HG02642 (cell line): ENCODE results near the gene ETFB.

Experiments
- ATAC-seq: cut with Tn5 transposase; IDR thresholded peaks from one replicate; pipeline ENCODE4 v1.9.1; 2021; ENCODE audit warnings: mild to moderate bottlenecking; ENCODE audit not compliant: unreplicated experiment, poor library complexity

Gene ETFB

DNA sequence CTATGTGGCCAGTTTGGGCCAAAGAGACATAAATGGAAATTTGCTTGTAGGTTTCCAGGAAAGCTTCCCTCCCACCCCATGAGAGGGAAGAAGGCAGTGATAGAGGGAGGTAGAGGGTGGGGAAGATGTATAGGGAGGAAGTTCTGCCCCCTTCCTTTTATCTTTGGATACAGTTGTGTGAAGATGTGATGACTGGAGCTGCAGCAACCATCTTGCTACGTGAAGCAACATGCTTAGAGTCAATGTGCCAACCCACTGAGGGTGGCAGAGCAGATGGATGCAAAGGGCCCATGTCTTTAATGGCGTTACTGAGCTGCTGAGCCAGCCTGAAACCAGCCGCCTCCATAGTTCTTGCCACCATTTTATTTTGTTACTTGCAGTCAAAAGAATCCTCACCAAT is 35.0 kb downstream of the ETFB start:
- ATAC-seq: no peak

DNA sequence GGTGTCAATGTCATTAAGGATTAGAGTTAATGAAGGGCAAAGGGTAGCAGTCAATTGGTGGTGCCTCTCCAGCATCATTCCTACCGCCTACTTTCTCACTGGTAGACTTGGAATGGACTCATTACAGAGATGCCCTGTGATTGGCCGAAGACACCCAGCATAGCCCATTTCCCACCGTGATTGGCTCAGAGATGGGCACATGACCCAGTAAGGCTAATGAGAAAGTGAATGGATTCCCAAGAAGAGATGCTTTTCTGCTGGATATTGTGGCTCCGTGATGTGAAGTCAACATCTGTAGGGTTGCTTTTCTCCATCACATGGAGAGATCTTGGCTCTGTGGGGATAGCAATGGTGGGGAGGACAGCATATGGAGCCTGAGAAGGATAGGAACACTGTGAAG is 35.8 kb downstream of the ETFB start:
- no peak for ATAC-seq

DNA sequence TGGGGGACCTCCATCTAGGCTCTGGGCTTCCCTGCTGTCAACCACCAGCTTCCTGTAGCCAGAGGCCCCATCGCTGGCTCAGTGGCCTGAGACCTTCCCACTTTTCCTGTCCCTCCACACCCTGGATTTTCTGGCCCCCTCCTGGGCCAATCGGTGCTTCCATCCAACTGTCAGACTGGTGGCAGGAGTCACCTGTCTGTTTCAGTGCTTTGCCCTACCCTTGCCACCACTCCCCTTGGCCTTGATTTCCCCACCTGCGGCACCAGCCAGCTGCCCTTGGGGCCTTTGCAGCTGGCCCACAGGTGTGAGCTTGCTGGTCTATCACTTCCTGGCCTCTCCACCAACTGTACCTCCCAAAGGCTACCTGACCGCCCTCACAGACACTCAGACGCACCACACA is 36.8 kb downstream of the ETFB start:
- no peak for ATAC-seq

DNA sequence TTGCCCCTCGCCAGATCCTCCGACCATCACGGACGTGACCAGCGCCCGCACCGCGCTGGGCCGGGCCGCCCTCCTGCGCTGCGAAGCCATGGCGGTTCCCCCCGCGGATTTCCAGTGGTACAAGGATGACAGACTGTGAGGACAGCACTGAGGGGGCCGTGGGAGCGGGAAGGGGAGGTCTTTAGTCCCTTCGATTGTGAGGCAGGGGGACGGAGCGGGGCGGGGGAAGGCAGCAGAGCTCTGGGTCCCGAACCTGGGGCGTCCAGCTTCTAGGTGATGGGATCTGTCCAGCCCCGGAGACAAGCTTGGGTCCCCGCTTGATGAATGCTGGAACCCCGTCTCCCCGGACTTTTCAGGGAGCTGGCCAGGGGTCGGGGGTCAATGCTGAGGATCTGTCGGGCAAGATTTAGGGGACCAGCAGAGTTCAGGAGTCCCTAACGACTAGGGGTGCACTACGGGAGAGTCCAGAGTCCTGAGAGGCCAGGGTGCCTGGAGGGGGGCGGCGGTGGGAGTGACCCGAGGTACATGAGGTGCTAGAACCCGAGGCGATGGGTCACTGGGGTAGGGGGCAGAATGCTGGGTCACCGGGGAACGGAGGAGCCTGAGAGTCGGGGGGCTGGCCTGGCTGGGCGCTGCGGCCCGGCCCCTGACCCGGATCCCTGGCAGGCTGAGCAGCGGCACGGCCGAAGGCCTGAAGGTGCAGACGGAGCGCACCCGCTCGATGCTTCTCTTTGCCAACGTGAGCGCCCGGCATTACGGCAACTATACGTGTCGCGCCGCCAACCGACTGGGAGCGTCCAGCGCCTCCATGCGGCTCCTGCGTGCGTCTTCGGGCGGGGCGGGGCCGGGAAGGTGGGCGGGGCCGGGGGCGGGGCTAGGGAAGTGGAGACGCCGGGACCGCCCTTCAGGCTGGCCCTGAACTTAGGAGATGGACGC is 38.9 kb downstream of the ETFB start:
- no peak for ATAC-seq

DNA sequence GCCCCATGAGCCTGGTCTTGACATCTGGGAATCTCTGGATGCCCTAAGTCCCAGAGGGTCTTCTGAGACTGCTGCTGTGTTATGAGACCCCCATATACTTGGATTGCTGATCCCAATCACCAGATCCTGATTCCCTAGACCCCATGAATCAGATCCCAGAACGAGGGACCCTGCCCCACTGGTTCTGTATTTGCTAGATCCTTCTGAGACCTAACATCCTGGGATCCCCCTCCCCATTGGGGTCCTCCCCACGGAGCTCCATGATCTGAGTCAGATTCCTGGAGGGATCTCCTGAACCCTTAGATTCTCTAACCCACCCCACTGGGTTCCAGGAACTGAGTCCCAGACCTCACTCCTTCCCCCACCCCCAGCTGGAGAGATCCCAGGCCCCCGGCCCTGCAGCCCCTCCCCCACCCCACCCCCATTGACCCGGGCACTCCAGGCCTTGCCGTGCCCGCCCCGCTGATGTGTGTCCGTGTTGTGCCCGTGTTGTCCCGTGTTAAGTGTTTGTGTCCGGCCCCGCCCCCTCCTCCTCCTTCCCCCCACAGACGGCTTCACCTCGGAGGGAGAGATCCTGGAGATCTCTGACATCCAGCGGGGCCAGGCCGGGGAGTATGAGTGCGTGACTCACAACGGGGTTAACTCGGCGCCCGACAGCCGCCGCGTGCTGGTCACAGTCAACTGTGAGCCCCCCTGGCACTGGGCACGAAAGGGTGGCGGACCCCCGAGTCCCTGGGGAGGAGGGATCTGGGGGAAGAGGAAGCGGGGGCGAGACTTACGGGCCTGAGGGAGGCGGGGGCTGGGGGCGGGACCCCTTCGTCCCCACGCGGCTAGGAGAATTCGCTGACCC is 39.7 kb downstream of the ETFB start:
- no peak for ATAC-seq

DNA sequence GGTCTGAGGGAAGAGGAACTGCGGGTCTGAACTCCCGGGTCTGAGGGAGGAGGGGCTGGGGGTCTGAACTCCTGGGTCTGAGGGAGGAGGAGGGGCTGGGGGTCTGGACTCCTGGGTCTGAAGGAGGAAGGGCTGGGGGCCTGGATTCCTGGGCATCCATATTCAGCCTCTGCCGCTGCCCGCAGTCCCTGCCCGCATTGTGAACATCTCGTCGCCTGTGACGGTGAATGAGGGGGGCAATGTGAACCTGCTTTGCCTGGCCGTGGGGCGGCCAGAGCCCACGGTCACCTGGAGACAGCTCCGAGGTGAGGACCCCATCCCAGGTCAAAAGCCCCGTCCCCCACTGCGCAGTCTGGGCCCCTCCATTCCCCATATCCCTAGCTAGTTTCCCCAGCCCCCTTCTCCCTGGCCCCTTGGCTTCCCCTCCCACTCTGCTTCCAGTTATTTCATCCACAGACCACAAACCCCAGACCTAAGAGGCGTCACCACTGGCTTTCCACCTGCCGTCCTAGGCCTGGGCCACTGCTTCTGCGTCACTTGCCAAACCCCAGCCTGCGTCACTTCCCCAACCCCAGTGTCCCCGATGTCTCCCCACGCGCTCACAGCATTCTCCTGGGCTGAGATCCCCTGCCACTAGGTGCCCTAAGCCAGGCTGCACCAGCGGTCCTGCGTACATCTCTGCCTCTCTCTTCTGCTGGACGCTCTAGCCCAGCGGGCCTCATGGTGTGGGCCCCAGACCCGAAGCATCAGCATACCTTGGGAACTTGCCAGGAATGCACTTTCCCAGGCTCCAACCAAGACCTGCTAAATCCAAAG is 40.8 kb downstream of the ETFB start:
- no peak for ATAC-seq

DNA sequence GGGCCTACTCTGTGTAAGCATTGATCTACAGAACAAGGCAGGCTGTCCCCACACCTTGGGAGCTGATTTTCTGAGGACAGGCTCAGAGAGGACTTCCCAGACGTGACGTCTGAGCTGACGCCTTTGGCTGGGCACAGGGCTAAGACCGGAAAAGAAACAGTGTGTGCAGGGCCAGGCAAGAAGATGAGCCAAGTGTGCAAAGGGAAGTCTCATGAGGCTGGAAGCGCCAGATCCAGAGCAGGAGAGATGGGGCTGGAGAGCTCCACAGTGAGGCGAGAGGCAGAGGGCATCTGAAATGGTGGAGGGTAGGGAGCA is 42.1 kb downstream of the ETFB start:
- ATAC-seq: no peak

DNA sequence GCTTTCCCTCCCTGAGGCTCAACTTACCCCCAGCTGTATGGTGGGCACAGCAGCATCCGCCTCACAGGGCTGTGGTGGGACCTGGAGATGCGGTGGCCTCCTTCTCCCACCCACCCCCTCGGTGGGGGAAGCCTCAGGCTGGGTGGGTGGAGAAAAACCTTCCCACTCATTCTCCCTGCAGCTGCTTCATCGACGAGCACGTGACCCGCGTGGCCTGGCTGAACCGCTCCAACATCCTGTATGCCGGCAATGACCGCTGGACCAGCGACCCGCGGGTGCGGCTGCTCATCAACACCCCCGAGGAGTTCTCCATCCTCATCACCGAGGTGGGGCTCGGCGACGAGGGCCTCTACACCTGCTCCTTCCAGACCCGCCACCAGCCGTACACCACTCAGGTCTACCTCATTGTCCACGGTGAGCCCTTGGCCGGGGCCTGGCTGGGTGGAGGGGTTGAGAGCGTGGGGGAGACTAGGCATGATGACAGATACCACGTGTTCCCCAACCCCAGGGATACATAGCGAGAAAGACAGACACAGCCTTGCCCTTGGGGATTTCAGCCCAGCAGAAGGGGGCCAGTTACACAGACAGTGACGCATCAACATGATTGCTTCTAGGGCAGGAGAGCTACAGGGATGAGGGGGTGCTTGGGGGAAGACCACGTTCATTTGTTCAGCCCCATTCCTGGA is 42.6 kb downstream of the ETFB start:
- ATAC-seq: no peak

DNA sequence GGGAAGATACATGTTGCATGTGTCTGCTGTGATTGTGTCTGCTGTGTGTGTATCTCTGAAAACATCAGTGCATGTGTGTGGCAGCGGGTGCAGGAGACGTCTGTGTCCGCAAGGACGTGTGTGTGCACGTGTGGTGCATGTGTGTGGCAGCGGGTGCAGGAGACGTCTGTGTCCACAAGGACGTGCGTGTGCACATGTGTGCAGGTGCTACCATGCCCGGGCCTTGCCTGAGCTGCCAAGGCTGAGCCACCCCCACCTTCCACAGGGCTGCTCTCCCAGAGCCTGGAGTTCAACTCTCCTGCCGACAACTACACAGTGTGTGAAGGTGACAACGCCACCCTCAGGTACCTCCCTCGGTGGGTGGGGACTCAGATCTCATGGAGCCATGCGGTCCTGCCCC is 44.4 kb downstream of the ETFB start:
- ATAC-seq: no peak

DNA sequence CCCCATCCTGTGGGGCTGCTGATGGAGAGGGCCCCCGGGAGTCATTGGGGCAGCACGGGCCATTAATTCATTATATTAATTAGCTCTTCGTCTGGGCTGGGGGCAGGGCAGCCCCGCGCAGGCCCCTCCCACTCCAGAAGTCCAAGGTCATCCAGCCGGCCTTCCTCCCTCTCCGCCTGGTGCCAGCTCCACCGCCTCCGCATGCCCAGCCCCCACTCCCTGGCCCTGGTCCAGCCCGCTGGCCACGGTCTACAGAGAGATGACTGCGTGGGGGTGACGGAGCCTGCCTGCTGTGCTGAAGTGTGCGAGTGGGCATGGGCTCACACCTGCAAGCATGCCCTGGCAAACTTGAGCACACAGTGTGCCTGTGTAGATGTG is 45.9 kb downstream of the ETFB start:
- ATAC-seq: no peak

DNA sequence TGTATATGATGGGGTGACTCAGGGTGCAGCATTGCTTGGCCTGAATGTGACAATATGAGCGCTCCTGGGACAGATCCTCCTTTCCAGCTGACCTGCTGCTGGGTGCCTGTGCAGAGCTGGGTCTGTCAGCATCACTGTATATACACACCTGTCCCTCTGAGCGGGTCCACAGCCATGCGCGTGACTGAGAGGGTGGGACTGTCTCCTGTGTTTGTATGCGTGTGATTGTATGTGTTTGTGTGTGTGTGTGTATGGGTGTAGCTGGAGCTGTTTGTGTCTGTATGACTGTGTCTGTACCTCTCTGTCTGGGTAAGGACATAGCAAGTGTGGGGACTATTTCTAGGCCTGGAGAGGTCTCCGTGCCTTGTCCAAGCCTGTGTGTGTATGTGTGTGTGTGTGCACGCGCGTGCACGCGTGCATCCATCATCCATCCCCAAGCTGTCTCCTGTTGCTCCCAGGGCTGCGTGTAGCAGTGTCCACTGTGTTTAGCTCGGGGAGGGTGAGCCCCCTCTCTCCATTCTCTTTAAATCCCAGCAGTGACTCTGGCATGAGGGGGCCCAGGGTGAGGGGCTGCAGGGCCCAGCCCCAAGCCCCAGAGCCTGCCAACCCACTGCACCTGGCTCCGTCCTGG is 46.4 kb downstream of the ETFB start:
- no peak for ATAC-seq

DNA sequence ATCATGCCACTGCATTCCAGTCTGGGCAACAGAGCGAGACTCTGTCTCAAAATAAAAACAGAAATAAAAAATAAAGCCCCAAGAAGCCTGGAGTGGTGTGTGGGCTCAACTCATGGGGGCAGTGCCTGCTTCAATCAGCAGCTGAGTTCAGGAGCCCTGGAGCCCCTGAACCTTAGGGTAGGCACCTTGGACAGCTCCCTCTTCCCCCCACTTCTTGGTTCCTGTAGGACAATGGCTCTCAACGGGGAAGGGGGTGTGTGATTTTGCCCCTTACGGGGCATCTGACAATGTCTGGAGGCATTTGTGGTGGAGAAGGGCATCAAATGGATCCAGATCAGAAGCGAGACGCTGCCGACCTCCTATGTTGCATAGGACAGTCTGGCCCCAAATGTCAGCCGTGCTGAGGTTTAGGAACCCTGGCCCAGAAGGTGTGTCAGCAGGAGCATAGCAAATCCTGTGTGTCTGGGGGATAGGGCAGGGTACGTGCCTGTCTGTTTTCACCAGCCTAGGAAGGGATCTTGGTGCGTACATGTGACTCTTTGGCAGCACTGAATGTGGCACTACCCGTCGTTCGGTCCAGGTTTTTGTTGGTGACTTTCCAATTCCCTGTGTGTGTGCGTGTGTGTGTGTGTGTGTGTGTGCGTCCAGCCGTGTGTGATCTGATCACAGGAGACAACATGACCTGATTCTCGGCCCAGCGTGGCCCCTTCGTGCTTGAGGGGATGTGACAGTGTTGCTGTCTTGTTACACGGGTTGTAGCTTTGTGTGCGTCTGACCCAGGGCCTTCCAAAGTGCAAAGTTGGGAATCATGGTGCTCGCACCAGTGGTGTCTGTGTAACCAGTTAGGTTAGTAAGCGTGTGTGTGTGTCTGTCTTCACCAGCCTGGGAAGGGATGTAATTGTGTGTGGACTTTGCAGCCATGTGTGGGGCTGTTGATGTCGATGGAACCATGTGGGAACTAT is 47.2 kb downstream of the ETFB start:
- ATAC-seq: no peak

DNA sequence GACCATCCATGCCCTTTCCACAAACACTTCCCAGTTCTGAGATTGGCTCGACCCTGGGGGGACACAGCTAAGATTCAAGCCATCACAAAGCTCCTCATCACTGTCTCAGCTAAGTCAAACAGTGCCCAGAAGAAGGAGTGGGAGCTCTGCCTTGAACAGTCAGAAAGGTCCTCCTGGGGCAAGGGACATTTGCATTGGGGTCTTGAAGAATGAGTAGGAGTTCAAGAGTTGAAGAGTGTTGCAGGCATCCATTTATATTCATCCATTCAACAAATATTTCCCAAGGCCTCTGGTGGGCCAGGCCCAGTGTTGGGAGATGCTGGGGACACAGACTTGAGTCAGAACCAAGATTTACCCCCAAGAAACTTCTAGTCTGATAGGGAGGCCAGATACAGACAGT is 48.2 kb downstream of the ETFB start:
- ATAC-seq: no peak

DNA sequence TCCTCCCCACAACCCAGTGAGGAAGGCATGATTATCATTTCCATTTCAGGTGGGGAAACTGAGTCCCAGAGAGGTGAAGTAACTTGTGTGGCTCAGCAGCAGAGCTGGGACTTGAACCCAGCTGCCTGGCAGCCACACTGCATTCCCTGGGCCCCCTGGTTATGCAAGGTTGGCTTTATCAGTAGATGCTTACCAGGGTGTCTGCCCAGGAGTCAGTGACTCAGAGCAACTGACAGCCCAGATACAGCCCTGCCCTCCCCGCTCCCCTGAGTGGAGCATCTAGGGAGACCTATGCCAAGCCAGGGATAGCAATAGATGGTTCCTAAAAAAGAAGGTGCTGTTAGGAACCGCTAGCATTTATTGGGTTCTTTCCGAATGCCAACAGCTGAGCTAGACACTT is 48.8 kb downstream of the ETFB start:
- no peak for ATAC-seq

DNA sequence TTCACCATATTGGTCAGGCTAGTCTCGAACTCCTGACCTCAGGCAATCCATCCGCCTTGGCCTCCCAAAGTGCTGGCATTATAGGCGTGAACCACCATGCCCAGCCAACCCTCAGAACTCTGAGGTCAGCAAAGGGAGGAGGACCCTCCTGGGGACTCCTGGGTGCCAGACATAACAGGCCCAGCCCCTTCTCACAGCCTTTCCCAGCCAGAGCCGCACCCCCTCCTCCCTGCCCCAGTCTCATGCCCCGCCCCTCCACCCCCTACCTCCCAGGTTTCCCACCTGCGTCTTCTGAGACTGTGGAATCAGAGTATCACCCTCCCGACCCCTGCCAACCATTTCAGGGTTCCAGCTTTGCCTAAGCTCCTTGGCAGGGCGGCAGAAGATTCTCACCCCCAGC is 49.5 kb downstream of the ETFB start:
- no peak for ATAC-seq

DNA sequence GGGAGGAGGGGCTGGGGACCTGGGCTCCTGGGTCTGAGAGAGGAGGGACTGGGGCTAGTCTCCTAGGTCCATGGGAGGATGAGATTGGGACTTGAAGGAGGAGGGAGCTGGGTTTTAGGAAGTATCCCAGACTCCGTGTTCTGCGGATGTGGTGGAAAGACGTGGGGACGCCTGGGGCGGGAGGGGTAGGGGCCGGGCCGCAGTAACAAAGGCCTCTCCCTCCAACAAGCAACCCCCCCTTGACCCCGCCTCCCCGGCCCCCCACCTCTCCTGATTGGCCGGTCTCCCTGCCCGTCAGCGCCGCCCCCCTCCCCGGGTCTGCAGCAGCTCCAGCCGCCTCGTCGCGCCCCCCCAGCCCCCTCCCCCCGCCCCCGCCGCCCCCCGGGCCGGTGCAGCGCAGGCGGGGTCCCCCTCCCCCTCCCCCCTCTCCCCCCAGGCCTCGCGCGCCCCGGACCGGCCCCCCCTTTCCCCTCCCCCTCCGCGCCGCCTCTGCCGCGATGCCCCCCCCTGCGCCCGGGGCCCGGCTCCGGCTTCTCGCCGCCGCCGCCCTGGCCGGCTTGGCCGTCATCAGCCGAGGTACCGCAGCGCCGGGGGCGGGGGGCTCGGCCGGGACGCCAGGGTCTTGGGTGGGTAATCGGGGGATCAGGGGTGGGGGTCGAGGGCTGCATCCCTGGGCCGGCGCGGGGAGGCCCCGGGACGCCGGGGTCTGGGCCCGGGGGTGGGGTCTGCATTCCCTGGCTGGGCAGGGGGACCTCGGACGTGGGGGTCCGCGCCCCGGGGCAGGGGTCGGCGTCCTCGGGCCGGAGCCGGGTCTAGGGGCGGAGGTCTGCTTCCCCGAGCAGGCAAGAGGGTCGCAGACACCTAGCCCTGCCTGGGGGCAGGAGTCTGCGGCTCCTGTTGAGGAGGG is 54.6 kb downstream of the ETFB start, which contains the start of gene IGLON5:
Gene IGLON5 (plus strand): TSS at position 294 of the 907 bp plus-strand sequence. CDS start 204 bp downstream, at position 498.
- no peak for ATAC-seq

DNA sequence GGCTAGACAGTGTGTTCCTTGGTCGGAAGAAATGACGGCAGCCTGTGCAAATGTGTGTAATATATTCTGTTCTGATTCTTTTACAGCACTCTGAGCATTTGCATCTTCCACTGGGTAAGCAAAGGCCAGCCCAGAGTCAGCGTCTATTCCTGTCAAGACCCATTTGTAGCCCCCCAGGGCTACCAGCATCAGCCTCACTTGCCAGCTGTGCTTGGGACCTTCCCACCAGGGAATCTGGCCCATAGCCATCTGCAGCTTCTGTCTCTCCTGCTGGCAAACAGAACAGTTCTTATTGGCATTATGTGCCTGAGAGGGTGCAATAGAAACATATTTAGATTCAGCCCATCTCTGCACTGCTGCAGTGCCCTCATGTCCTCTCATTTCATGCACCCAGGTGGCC is 60.7 kb downstream of the ETFB start:
- no peak for ATAC-seq

DNA sequence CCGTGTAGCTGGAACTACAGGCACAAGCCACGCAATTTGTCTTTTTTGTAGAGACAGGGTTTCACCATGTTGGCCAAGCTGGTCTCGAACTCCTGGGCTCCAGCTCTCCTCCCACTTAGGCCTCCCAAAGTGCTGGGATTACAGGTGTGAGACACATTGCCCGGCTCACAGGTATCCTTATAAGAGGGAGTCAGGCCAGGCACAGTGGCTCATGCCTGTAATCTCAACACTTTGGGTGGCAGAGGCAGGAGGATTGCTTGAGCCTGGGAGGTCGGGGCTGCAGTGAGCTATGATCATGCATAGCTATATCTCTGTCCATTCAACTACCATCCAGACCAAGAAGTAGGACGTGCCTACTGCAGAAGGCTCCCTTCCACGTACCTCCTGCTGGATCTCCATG is 64.9 kb downstream of the ETFB start:
- no peak for ATAC-seq
